ENCODE results near the gene RSPH6A.

The RSPH6A gene

GRCh38 chr19:45779231-45780145, 35.6 kb downstream of the RSPH6A start:
- DNase-seq = no peak

- no peak for DNase-seq
These were observed 37.0 kb downstream of the RSPH6A start for GRCh38 chr19:45778010-45778661.

DNA sequence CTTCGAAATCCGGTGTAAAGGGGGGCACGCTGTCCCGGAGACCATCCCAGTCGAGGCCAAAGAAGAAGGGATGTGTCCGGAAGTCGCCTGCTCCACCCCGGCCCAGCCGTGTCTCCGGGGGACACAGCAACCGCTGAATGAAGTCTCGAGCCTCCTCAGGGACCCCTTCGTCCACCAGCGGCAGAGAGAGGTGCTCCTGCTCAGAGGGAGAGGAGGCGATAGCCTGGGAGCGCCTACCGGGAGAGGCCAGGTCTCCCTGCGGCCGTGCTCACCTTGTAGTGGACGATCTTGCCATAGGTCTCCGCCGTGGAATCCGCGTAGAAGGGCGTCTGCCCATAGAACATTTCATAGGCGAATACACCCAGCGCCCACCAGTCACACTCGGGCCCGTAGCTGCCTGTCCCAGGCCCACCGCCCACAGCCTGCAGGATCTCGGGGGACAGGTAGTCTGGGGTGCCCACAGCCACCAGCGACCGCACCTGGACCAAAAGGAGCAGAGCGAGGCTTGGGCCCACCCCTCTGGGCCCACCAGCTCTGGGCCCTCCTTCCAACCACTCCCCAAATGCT, 37.6 kb downstream of the RSPH6A start:
- DNase-seq = no peak

DNA sequence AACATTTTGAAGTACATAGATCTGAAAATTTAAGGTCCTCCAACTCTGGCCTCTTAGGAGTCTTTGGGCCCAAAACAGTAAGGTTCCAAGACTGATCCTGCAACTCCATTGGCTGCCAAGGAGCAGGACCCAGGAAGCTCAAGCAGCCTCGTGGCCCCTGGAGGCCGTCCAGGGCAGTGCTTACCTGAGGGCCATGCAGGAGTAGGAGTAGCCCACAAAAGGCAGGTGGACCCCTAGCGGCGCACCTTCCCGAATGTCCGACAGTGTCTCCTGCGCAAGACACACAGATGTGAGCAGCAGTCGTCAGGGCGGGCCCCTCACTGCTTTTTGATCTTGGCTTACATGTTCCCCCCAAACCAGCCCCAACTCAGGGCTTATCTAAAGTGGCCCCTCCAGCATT, 40.3 kb downstream of the RSPH6A start:
- DNase-seq = no peak

DNA sequence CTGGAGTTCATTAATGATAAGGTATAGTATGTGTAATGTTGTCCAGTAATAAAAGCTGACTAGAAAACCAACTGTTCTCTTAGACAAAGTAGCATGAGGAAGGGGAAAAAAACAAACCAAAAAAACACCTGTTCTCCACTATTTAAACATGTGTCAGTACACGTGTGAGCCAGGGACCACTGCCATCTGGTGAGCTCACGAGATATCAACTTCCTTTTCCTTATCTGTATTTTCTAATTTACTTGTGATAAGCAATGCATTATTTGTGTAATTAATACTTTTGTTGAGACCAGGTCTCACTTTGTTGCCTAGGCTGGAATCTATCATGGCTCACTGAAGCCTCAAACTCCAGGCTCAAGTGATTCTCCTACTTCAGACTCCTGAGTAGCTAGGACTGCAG, 41.7 kb downstream of the RSPH6A start:
- DNase-seq = no peak

- no peak for DNase-seq
These were observed 42.2 kb downstream of the RSPH6A start for GRCh38 chr19:45772912-45773311.

DNA sequence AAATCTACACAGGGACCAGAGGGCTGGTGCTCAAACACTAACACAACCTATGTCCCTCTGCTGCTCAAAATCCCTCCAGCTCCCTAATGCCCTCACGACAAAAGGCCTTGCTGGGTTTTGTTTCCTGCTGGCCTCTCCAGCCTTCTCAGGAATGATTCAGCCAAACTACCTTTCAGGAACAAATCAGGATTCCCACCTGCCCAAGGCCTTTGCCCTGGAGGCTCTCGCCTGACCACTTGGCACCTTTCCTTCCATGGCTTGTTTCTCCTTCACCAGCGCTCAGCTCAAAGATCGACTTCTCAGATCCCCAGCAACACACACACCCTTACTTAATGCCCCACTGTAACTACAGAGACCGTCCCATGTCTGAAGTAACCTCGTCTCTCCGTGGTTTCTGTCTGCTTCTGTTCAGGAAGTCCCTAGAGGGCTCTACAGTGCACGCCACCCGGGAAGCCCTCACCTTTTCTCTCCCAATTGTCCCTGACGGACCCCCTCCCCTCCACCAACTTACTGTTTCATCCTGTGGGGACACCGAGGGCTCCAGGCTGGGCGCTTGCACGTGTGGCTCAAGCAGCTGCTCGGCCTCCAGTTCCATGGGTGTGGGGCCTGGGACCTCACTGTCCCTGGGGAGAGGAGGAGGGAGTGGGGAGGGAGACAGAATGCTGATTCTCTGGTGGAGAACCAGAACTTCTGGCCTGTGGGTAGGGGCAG, 42.8 kb downstream of the RSPH6A start:
- no peak for DNase-seq

GRCh38 chr19:45771311-45771933, 43.7 kb downstream of the RSPH6A start:
- DNase-seq = no peak

GRCh38 chr19:45770192-45771101, 44.7 kb downstream of the RSPH6A start:
- DNase-seq = peak; percentile 90

- peak; percentile 66 for DNase-seq
These were observed 45.3 kb downstream of the RSPH6A start for GRCh38 chr19:45769821-45770191.

- peak; percentile 97 for DNase-seq
These were observed 45.9 kb downstream of the RSPH6A start, which contains the start of gene SIX5 for GRCh38 chr19:45768984-45769782. Gene SIX5, minus strand, starts transcription at chr19:45769252. Its CDS starts 408 bp downstream, at chr19:45768844.

- DNase-seq = no peak
These were observed 46.5 kb downstream of the RSPH6A start for GRCh38 chr19:45768655-45768983.

GRCh38 chr19:45767881-45768654, 47.0 kb downstream of the RSPH6A start:
- peak; percentile 24 for DNase-seq

DNA sequence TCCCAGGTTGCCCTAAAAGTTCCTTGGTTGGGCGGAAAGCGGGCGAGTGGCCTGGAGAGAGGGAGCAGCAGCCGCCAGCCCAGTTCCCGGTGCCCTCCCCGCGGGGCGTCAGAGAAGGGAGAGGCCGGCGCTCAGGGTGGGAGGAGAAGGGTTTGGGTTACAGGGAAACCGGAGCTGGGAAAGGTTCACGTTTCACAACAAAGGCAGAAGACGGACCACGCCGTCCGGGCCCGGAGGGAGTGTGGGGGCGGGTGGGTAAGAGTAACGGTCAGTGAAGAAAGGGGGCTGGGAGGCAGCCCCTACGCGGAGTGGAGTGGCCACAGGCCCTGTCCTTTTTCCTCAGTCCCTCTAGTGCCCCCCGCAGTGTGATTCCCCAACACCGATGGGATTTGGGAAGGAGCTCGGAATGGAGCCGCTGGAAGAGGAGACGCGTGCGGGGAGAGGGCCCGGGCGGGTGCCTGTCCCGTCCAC, 47.7 kb downstream of the RSPH6A start:
- peak; percentile 9 for DNase-seq

DNA sequence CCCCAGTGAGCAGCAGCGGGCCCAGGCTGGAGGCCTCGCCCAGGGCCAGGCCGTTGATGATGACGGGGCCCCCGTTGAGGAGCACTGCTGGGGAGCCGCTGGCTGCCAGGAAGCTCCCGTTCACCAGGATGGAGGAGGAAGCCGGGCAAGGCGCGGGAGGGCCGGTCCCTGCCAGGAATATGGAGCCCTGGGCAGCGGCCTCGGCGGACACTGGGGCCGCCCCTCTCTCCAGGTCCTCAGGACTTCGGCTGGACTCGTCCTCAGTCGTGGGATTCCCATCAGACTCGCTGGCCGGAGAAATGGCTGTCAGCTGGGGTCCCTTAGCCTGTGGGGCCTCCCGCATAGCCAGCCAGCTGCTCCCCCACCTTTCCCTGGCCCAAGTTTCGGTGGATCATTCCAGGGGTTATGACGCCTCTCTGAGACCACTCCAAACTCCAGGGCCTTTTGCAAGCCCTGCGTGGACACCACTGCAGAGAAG, 48.2 kb downstream of the RSPH6A start:
- DNase-seq = no peak

GRCh38 chr19:45766296-45766868, 48.7 kb downstream of the RSPH6A start:
- DNase-seq = no peak

GRCh38 chr19:45765702-45766295, 49.3 kb downstream of the RSPH6A start:
- no peak for DNase-seq

DNA sequence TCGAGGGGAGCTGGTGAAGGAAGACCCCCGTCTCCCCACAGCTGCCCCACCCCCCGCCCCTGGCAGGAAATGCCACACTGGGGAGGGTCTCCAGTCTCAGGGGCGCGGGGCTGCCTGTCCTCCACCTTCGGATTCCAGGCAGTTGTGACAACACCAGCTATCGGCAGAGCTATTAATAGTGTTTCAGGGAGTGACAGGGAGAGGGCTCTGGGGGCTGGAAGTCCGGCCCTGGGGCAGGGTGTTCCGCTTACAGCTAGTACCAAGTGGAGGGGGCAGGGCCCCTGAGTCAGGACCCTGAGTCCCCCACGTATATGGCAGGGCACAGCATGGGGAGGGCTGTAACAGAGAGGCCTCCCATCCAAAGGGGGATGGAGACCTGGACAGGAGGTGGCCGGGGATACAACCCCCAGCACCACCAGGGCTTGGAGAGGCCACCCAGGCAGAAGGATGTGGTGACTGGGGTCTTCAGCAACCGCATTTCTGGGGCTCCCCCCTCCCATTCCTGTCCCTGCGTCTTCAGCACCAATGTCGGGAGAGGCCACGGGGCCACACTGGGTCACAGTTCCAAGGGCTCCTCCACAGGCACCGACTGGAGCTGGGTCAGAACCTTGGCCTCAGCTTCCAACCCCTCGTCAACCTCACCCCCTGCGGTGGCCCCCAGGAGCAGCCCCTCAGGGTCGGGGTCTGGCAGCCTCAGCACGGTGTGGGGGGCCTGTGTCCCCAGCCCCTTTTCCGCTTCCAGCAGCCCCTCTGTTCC, 50.0 kb downstream of the RSPH6A start:
- no peak for DNase-seq
